H1 (cell line): ENCODE measurements around the gene CD164. TPM values are rescaled to one million over a fixed set of nuclear protein-coding genes. Genes with fewer than 3 reads are reported as not detected.

ENCODE experiments used
- CHD7 ChIP-seq: fragments of 300-600 bp; sonication (generic); IDR thresholded peaks from 2 replicates; pipeline ENCODE4 v1.7.1; 2012; ENCODE audit warnings: low read length, moderate library complexity, mild to moderate bottlenecking, inconsistent platforms; ENCODE audit not compliant: insufficient replicate concordance
- JUN ChIP-seq: IDR thresholded peaks from 2 replicates; pipeline ENCODE4 v1.6.1; 2011; ENCODE audit warnings: low read depth, mild to moderate bottlenecking, improper control_type of control experiment, low read length
- TBP ChIP-seq: IDR thresholded peaks from 2 replicates; pipeline ENCODE4 v1.6.1; 2011; ENCODE audit warnings: low read depth, low read length, improper control_type of control experiment
- YY1 ChIP-seq: IDR thresholded peaks from 2 replicates; pipeline ENCODE4 v1.6.1; 2011; ENCODE audit warnings: low read depth, mild to moderate bottlenecking, low read length
- ZNF274 ChIP-seq: IDR thresholded peaks from 2 replicates; pipeline ENCODE4 v1.7.0; 2012; ENCODE audit warnings: low read length, borderline replicate concordance; ENCODE audit errors: extremely low read depth
- polyA plus RNA-seq, 7 experiments: library from polyadenylated mRNA; depleted of rRNA in 3 of 7; stranded (reverse) in 5 of 7; unstranded in 2 of 7; fragments of >200 nt in 5 of 7; fragments of 200-250 nt in 2 of 7; gene quantifications; 1 replicate in 5 of 7; 2 replicates in 1 of 7; 4 replicates in 1 of 7; pipeline versions ENCODE4 v1.2.1 to v1.2.3, GENCODE V29; 2011 to 2013; ENCODE audit warnings: missing spikeins in 2 of 7, mixed read lengths in 2 of 7
- total RNA-seq: library from RNA; stranded (reverse); fragmentation: NEBNext Ultra II Directional; extraction: Animal tissue kit (Norgen Biotek cat#: 25700); gene quantifications from 2 replicates; pipeline ENCODE4 v1.2.1, GENCODE V29; 2021

The CD164 gene
- total and polyA plus RNA-seq, 2 of the 8 experiments (the other 6 are each of a cell fraction or from before 2014, with no cell fraction given) = 69.3 to 94.3 TPM

- TF ChIP-seq CHD7 (no peak), TBP (no peak), ZNF274 (no peak), JUN (no peak), YY1 (no peak)
These were observed 28.8 kb upstream of the CD164 start (continued) for GRCh38 chr6:109411034-109411433.
